Astrocyte (in vitro differentiated cells and primary cell): ENCODE data around the gene CELF4.

Experiments
- CTCF ChIP-seq: IDR thresholded peaks from 2 replicates; pipeline ENCODE4 v1.5.1; 2011; ENCODE audit warnings: low read depth, mild to moderate bottlenecking, inconsistent platforms, low read length, moderate library complexity; ENCODE audit not compliant: insufficient read depth
- EZH2 ChIP-seq: IDR thresholded peaks from 2 replicates; pipeline ENCODE4 v1.6.1; 2012; ENCODE audit warnings: mild to moderate bottlenecking, low read length, inconsistent platforms; ENCODE audit not compliant: insufficient read depth

GRCh38 chr18:37272841-37273240 lies 292.8 kb downstream of the CELF4 start:
- TF ChIP-seq CTCF (no peak), EZH2 (no peak)
